Measurements from ENCODE around the gene RABGAP1L.

The RABGAP1L gene

GRCh38 chr1:174818951-174819350, 659.6 kb downstream of the RABGAP1L start:
- CTCF ChIA-PET = interaction anchor here (0.6 kb wide), 1 partner anchor 557 kb away, joined by 4 read pairs; no protein-coding TSS in a partner anchor
- H3K27ac ChIP-seq = peak overlapping the region; percentile 62
- no peak for TF ChIP-seq CTCF (conservative IDR thresholded peaks at IDR 0.05; ENCODE audit: low read depth)
- peak; percentile 34 for DNase-seq (ENCODE audit: low spot score)
- POLR2A ChIA-PET (ENCODE audit: low non-redundant PET) = no interaction called here

- no peak overlapping the region for H3K27ac ChIP-seq
- DNase-seq (ENCODE audit: low spot score) = no peak
- CTCF ChIA-PET = interaction anchor here (0.6 kb wide), 1 partner anchor 13 kb away, joined by 4 read pairs; no protein-coding TSS in a partner anchor
- no peak for TF ChIP-seq CTCF (conservative IDR thresholded peaks at IDR 0.05; ENCODE audit: low read depth)
- POLR2A ChIA-PET (ENCODE audit: low non-redundant PET) = no interaction called here
Measured at GRCh38 chr1:174819596-174819995, 660.3 kb downstream of the RABGAP1L start.

- CTCF ChIA-PET = no interaction called here
- POLR2A ChIA-PET (ENCODE audit: low non-redundant PET) = no interaction called here
- no peak for DNase-seq (ENCODE audit: low spot score)
- no peak overlapping the region for H3K27ac ChIP-seq
- TF ChIP-seq CTCF (conservative IDR thresholded peaks at IDR 0.05; ENCODE audit: low read depth) = no peak
Measured at GRCh38 chr1:174825127-174825526, 665.8 kb downstream of the RABGAP1L start.

- ChIA-PET CTCF (interaction anchor here (0.6 kb wide), 1 partner anchor 204 kb away, joined by 3 read pairs; no protein-coding TSS in a partner anchor), POLR2A (ENCODE audit: low non-redundant PET) (no interaction called here)
- no peak for TF ChIP-seq CTCF (conservative IDR thresholded peaks at IDR 0.05; ENCODE audit: low read depth)
- no peak for DNase-seq (ENCODE audit: low spot score)
- no peak overlapping the region for H3K27ac ChIP-seq
Measured at GRCh38 chr1:174825806-174826205, 666.5 kb downstream of the RABGAP1L start.

- ChIA-PET CTCF (no interaction called here), POLR2A (ENCODE audit: low non-redundant PET) (no interaction called here)
- H3K27ac ChIP-seq = no peak overlapping the region
- no peak for TF ChIP-seq CTCF (conservative IDR thresholded peaks at IDR 0.05; ENCODE audit: low read depth)
- no peak for DNase-seq (ENCODE audit: low spot score)
Measured at GRCh38 chr1:174828264-174828663, 668.9 kb downstream of the RABGAP1L start.

GRCh38 chr1:174829990-174830389, 670.7 kb downstream of the RABGAP1L start:
- POLR2A ChIA-PET (ENCODE audit: low non-redundant PET) = no interaction called here
- DNase-seq (ENCODE audit: low spot score) = no peak
- TF ChIP-seq CTCF (conservative IDR thresholded peaks at IDR 0.05; ENCODE audit: low read depth) = no peak
- no peak overlapping the region for H3K27ac ChIP-seq
- CTCF ChIA-PET = no interaction called here

GRCh38 chr1:174836543-174836942, 677.2 kb downstream of the RABGAP1L start:
- no peak for DNase-seq (ENCODE audit: low spot score)
- ChIA-PET POLR2A (ENCODE audit: low non-redundant PET) (no interaction called here), CTCF (no interaction called here)
- TF ChIP-seq CTCF (conservative IDR thresholded peaks at IDR 0.05; ENCODE audit: low read depth) = no peak
- H3K27ac ChIP-seq = no peak overlapping the region

Data from RWPE1 (cell line).